Measurements from ENCODE around the gene ZP3.
"Not testable (repeated sequence)": the region's sequence is repeated elsewhere in the genome, so short reads cannot be mapped to it uniquely, and the experiment has no call there.

DNA sequence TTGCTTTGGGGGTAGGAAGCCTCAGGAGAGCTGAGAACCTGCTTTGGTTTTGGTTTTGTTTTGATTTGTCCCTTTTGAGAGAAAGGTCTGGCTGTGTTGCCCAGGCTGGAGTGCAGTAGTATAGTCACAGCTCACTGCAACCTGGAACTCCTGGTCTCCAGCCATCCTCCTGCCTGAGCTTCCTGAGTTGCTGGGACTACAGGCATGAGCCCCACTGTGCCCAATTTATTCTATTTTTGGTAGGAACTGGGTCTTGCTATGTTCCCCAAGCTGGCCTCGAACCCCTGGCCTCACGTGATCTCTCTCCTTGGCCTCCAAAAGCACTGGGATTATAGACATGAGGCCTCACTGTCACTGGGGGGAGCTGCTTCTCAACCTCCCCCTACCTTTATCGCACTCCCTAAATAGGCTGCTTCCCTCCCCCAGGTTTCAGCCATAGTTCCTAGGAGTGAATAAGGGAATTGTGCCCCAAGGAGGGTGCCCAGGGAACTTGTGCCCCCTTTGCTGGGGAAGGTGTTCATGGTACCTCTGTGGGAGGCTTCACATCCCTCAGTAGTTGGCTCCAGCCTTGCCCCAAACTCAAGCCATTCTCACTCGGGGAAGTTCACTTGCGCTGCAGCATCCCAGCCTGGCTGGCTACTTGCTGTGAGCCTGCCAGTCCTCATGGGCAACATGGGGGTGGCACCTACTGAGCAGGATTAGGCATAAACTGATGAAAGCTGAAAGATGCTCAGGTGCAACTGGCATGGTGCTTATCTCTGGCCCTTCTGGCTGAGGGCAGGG lies 18.1 kb downstream of the ZP3 start:
- TF ChIP-seq CTCF (IDR thresholded peaks at IDR 0.05); TAF1 (IDR thresholded peaks at IDR 0.05; ENCODE audit: borderline replicate concordance, low read depth, low read length); POLR2AphosphoS5 (IDR thresholded peaks at IDR 0.05; ENCODE audit: low read depth, low read length); SIN3A (IDR thresholded peaks at IDR 0.05; ENCODE audit: borderline replicate concordance, low read depth, low read length); RFX5 (IDR thresholded peaks at IDR 0.05; ENCODE audit: low read length); RAD21 (IDR thresholded peaks at IDR 0.05; ENCODE audit: low read length): not testable (repeated sequence)

All from SK-N-SH (cell line).